ENCODE data around the gene ADAMTS7.
"Not testable (repeated sequence)": the region's sequence is repeated elsewhere in the genome, so short reads cannot be mapped to it uniquely, and the experiment has no call there.

ADAMTS7 gene

GRCh38 chr15:78850352-78850751, 39.1 kb upstream of the ADAMTS7 start:
- no peak for TF ChIP-seq CTCF (IDR thresholded peaks at IDR 0.05; ENCODE audit: insufficient read depth, low read depth, low read length, missing control alignments)
- H3K4me3 ChIP-seq (ENCODE audit: low read length), result no peak overlapping the region
- DNase-seq (ENCODE audit: low read depth), result no peak

GRCh38 chr15:78847387-78847906, 36.2 kb upstream of the ADAMTS7 start:
- DNase-seq (ENCODE audit: low read depth); H3K4me3 ChIP-seq (ENCODE audit: low read length): not testable (repeated sequence)

GRCh38 chr15:78846906-78847305, 35.6 kb upstream of the ADAMTS7 start:
- H3K4me3 ChIP-seq (ENCODE audit: low read length); DNase-seq (ENCODE audit: low read depth): not testable (repeated sequence)

GRCh38 chr15:78842519-78842918, 31.3 kb upstream of the ADAMTS7 start:
- no peak for TF ChIP-seq CTCF (IDR thresholded peaks at IDR 0.05; ENCODE audit: insufficient read depth, low read depth, low read length, missing control alignments)
- DNase-seq (ENCODE audit: low read depth), result no peak
- no peak overlapping the region for H3K4me3 ChIP-seq (ENCODE audit: low read length)

GRCh38 chr15:78841891-78842290, 30.6 kb upstream of the ADAMTS7 start:
- no peak for DNase-seq (ENCODE audit: low read depth)
- no peak for TF ChIP-seq CTCF (IDR thresholded peaks at IDR 0.05; ENCODE audit: insufficient read depth, low read depth, low read length, missing control alignments)
- no peak overlapping the region for H3K4me3 ChIP-seq (ENCODE audit: low read length)

- no peak overlapping the region for H3K4me3 ChIP-seq (ENCODE audit: low read length)
- DNase-seq (ENCODE audit: low read depth), result no peak
- no peak for TF ChIP-seq CTCF (IDR thresholded peaks at IDR 0.05; ENCODE audit: insufficient read depth, low read depth, low read length, missing control alignments)
These were observed 30.1 kb upstream of the ADAMTS7 start for GRCh38 chr15:78841376-78841706.

GRCh38 chr15:78840661-78841375, 29.6 kb upstream of the ADAMTS7 start:
- H3K4me3 ChIP-seq (ENCODE audit: low read length), result no peak overlapping the region
- peak; percentile 47 for DNase-seq (ENCODE audit: low read depth)

GRCh38 chr15:78839151-78839550, 27.9 kb upstream of the ADAMTS7 start:
- not testable (repeated sequence) for DNase-seq (ENCODE audit: low read depth)

More at GRCh38 chr15:78840661-78841375, 29.6 kb upstream of the ADAMTS7 start:
- no peak for TF ChIP-seq CTCF (IDR thresholded peaks at IDR 0.05; ENCODE audit: insufficient read depth, low read depth, low read length, missing control alignments)

More at GRCh38 chr15:78839151-78839550, 27.9 kb upstream of the ADAMTS7 start:
- H3K4me3 ChIP-seq (ENCODE audit: low read length), result not testable (repeated sequence)

Data from epithelial cell of esophagus (primary cell).